GM12873 (cell line): ENCODE data around the gene LGR4.

Experiments used
- CTCF ChIP-seq: IDR thresholded peaks from 2 replicates; pipeline ENCODE4 v1.5.1; 2012; ENCODE audit warnings: low read depth, mild to moderate bottlenecking, moderate library complexity, low read length, control low read depth; ENCODE audit not compliant: insufficient read depth; ENCODE audit errors: missing control alignments

The LGR4 gene

DNA sequence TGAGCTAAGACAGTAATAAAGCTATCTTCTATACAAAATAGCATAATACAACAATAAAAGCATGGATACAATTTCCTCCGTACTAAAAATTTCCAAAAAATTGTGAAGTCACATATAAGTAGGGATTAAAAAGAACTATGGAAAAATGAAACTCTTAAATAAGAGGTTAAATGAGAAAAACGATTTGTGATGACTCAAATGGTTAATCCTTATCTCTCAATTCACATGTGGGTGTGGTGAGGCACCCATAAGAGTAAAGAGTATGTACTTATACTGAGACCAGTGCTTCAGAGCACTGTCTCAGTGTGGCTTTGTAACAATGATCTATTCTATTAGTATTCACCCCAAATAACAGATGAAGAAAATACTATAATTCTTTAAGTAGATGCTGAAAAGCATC lies 84.6 kb downstream of the LGR4 start:
- no peak for TF ChIP-seq CTCF

DNA sequence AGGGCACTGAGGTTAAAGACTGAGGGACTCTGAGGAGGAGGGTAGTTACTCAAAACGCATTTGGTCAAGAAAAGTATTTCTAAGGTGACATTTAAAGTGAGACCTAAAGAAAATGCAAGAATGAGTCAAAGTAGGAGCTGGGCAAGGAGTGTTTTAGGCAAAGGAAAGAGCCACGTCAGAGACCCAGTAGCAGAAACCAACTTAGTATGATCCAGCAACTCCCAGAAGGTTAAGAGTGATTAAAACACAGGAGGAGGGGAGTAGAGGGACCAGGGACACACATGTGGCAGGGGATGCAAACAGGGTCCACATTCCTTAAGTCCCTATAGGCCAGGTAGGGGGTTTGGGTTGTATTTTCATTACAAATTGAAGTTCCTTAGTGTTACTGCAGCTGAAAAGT lies 85.2 kb downstream of the LGR4 start:
- no peak for TF ChIP-seq CTCF

DNA sequence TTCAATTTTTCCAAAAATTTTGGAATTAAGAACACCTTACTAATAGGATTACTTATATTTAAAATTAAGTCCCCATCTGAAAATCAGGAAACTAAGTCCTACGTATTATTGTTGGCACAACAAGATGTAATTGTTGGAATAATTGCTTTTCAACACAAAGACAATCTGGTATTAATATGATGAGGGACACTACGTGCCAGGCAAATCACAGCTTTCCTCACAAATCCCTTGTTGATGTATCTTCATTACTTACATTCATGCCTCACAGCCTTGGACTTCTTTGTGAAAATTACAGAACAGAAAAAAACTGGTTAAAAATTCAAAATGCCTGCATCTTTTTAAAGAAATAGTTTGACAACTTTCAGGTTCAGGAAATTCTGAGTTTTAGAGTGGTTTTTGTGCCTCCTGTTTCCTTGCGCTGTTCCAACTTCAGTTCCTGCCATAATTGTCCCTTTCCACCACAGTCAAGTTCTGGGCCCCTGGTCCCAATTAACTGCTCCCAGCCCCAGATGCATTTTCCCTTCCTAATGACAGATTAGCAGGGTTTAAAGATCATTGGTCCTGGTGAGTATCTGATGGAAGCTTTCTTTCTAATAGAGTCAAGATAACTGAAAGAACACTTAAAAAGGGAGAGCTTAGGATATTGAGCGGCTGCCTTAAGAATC lies 86.3 kb downstream of the LGR4 start:
- TF ChIP-seq CTCF: no peak

- no peak for TF ChIP-seq CTCF
Observed at GRCh38 chr11:27385245-27385644, 87.3 kb downstream of the LGR4 start.

DNA sequence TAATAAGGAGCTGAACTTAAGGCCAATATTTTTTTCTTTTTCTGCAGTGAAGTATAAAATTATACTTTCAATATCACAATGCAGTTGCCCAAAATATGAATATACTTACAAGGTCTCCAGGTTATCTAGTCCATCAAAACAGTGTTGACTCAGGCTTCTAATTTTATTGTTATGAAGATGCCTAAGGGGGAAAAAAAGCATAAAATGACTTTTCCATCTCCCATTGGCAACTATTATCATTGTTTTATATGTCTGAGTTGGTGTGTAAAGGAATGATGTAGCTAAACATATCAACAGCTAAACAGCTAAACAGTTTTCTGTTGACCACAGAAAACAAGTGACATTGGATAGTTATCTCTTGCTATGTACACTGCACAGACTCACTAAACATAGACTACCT lies 88.4 kb downstream of the LGR4 start:
- TF ChIP-seq CTCF: no peak

- no peak for TF ChIP-seq CTCF
Observed at GRCh38 chr11:27383645-27384044, 88.9 kb downstream of the LGR4 start.

GRCh38 chr11:27381238-27381666 lies 91.3 kb downstream of the LGR4 start:
- no peak for TF ChIP-seq CTCF
